ENCODE data around the gene FCHO2.

DNA sequence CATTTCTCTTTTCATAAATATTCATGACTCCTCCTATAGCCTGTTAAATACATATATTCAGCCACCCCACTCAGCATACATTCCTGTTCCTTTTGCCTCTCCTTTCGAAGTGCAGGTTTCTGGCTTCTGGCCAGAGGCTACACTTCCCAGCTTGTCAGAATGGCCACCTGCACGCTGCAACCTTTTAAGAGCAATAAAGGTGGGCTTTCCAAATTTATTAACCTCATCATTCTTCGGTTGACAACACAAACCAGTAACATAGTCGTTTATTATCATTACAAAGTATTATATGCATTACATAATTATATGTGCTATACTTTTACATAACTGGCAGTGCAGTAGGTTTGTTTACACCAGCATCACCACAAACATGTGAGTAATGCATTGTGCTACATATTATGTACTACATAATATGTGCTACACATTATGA, 148.0 kb downstream of the FCHO2 start:
- TF ChIP-seq, protein P1, sequence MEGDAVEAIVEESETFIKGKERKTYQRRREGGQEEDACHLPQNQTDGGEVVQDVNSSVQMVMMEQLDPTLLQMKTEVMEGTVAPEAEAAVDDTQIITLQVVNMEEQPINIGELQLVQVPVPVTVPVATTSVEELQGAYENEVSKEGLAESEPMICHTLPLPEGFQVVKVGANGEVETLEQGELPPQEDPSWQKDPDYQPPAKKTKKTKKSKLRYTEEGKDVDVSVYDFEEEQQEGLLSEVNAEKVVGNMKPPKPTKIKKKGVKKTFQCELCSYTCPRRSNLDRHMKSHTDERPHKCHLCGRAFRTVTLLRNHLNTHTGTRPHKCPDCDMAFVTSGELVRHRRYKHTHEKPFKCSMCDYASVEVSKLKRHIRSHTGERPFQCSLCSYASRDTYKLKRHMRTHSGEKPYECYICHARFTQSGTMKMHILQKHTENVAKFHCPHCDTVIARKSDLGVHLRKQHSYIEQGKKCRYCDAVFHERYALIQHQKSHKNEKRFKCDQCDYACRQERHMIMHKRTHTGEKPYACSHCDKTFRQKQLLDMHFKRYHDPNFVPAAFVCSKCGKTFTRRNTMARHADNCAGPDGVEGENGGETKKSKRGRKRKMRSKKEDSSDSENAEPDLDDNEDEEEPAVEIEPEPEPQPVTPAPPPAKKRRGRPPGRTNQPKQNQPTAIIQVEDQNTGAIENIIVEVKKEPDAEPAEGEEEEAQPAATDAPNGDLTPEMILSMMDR (IDR thresholded peaks at IDR 0.05; ENCODE audit: insufficient read depth, low read length, poor library complexity, severe bottlenecking): no peak
- no peak for TF ChIP-seq EZH2phosphoT487 (conservative IDR thresholded peaks at IDR 0.05; ENCODE audit: low read length)

Data from SU-DHL-6 (cell line).